Measurements from ENCODE around the gene GPR18.
A peak's percentile ranks its signal among the peaks of the same experiment; 100 is the strongest.
"Not testable (repeated sequence)": the region's sequence is repeated elsewhere in the genome, so short reads cannot be mapped to it uniquely, and the experiment has no call there.

GPR18 gene

DNA sequence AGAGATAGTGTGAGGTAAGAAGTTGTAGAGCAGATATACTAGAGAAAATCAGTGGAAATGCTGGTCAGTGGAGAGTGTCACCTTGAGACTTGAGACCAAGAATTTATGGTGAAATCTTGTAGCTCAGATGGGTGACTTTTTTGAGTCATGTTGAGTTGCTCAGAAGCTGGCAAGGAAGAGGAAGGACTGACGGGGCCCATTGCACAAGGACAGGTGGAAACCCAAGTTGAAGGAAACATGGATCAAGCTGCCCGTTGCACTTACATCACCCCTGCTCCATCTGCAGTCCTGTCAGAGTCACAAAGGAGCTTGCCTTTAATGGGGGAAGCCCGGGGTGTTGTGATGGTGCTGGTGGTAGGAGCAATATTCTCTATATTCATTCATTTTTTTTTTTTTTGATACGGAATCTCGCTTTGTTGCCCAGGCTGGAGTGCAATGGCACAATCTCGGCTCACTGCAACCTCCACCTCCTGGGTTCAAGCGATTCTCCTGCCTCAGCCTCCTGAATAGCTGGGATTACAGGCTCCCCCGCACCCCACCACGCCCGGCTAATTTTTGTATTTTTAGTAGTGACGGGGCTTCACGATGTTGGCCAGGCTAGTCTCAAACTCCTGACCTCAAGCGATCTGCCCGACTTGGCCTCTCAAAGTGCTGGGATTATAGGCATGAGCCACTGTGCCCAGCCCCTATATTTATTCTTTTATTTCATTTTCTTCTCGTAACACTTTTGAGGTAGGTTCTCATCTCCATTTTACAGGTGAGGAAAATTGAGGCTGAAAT, 30.1 kb downstream of the GPR18 start:
- DNase-seq = no peak

DNA sequence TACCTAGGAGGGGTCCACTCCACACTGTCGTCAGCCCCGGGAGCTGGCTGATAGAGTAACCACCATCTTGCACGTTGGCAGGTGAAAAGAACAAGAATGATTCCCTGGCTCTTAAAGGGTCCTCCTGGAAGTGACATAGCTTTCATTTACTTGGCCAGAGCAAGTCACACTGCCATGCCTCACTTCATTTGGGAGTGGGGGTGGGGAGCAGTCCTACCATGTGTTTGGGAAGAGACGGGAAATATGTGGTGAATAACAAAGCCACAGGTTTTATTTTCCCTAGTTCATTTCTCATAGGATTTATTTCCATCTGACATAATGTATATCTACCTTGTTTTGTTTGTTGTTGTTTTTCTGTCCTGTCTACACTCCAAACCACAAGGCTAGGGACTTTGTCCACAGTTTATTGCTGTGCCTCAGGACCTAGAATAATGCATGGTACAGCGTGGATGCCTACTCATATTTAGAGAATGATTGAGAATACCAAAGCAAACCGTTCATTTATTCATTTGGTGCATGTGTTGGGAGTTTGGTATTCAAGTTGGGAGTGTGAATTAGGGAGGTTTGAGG, 30.8 kb downstream of the GPR18 start:
- DNase-seq = no peak

DNA sequence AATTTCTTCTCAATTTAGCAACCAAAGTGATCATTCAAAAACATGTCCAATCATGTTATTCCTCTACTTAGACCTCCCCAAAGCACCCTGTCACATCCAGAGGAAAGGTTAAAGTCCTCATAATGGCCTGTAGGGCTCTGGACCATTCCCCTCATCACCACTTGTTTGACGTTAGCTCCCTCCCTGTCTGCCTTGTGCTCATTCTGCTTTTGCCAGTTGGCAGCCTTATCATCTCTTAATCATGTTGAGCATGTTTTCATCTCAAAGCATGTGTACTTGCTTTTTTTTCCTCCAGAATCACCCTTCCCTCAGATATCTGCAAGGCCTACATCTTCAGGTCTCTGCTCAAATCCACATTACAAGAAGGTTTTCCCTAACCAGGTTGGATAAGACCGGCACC, 31.7 kb downstream of the GPR18 start:
- DNase-seq = no peak

DNA sequence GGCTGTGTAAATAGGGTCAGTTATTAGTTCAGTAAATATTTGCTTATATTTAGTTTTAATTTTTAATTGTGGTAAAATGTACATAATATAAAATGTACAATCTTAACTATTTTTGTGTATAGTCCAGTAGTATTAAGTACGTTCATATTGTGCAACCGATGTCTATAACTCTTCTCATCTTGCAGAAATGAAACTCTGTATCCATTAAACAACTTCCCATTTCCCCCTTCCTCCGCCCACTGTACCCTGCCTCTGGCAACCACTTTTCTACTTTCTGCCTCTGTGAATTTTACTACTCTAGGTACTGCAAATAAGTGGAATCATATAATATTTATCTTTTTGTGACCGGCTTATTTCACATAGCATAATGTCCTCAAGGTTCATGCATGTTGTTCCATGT, 33.1 kb downstream of the GPR18 start:
- DNase-seq = no peak

DNA sequence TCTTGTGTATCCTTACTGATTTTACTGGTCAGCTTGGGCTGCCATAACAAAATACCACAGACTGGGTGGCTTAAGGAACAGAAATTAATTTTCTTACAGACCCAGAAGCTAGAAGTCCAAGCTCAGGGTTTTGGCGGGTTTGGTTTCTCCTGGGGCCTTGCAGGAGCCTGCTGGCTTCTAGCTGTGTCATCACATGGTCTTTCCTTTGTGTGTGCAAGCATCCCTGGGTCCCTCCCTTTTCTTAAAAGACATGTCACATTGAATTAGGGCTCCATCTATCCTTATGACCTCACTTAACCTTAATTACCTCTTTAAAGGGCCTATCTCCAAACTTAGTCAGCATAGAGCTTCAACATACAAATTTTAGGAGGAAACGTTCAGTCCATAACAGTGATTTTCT, 34.2 kb downstream of the GPR18 start:
- no peak for DNase-seq

DNA sequence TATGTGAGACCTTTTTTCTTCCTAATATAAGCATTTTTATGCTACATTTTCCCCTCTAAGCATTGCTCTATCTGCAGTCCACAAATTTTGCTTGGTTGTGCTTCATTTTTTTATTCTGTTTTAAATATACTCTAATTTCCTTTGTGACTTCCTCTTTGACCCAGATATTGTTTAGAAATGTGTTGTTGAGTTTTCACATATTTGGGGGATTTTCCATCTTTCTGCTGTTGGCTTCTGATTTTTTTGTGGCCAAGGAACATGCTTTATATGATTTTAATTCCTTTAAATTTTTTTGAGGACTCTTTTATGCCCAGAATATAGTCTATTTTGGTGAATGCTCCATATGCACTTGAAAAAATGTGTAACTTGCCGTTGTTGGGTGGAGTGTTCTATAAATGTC, 34.6 kb downstream of the GPR18 start:
- no peak for DNase-seq

DNA sequence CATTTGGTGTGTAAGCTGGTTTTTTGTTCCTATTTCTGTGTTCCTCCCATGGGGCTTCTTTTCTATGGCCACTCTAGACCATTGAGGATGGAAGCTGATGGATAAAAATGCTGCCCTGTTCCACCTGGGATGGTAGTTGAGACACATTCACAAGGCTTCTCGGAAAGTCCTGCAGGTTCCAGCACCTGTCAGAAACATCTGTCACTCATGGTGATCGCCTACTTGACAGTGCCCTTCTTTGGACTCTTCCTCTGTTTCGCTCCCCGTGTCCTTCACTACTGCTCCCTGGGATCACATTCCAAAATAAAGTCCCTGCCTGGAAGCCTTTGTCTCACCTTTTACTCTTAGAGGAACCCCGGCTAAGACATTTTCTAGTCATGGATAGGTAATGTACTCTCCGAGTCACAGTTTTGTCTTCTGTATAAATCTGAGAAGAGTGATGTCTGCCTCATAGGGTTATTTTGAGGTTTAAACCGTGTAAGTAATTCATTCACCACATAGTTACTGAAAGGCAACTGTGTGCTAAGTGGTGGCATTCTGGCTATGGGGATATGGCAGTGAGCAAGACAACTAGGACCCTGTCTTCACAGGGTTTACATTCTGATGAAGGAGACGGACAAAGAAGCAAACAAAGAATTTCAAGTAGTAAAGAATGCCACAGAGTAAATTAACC, 36.5 kb downstream of the GPR18 start:
- DNase-seq = peak in 1 of 2 donors; percentile 15

DNA sequence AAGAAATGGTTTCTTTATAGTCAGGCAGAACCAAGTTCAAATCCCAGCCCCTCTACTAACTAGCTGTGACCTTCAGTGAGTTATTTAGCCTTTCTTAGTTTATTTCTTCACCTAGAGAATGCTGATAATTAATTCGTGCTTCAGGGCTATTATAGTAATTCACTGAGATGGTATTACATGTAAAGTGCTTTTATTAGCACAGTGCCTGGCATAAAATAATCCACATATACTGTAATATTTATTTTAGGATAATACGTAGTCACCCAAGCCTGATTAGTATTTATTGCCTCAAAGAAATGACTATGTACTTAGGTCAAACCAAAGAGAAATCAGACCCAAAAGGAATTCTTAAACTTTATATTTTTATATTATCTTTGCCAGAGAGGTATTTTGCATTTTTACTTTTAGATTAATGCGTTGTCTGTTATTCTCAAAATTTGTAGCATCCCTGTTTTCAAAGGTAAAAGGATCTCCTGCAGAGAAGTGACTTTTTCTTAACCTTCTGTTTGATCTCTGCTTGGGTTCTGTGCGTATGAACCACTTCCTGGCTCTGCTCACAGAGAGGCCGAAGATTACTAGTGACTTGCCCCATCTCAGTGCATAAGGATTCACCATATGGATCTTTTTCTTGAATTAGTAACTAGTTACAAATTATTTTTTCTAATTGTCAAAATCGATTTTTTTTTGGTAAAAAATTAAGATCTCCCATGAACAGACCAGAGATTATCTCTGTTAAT, 37.8 kb downstream of the GPR18 start:
- DNase-seq = peak in 1 of 2 donors; percentile 15

DNA sequence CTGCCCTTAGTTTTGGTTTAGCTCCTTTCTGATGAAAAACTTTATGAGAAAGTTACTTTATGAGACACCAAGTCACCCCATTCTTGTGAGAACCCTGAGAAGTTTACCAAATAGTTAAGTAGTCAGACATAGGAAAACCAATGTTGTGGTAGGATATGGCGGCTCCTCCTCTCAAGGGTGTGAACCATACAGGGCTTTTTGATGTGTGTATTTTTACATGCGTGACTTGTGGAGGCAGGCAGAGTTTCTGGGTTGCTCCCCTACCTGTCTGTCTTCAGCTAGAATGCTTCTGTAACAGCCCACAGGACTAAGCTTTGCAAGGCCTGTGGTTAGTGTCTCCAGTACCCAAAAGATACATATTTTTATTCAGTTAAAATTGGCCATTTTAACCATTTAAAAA, 39.2 kb downstream of the GPR18 start:
- DNase-seq = peak; percentile 40 to 50

DNA sequence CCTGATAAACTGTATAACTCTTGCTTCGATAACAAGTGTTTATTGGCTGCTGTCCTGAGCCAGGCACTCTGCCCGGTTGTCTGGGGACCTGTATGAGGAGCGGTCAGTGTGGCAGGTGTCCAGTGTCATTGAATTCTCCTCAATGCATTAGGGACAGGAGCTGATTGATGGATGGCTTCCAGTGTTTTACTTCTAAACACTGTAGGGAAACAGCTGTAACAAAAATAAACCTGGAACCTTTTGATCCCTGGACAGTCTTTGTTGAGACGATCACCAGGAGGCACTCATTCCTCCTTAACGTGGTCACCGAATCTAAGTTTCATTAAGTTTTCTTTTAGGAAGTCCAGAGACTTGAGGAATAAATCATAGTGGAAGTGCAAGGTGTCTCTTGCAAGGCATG, 39.6 kb downstream of the GPR18 start:
- DNase-seq = peak in 1 of 2 donors; percentile 16

DNA sequence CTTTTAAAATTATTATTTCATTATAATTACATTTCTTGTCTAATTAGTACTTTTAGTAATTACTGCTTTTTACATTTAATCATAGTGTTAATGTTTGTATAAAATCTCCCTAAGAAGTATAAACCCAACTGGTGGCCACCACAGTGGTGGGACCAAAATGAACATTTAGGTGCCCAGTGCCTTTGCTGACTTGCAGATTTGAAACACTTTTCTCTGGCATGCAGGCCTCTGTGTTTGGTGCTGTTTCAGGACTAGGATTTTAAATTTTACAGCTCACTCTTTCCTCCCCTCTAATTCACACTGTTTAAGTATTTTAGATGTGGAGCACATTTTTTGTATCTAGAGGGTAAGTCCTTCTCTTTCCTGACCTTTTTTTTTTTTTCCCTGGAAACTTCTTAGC, 40.1 kb downstream of the GPR18 start:
- DNase-seq = peak in 1 of 2 donors; percentile 16

DNA sequence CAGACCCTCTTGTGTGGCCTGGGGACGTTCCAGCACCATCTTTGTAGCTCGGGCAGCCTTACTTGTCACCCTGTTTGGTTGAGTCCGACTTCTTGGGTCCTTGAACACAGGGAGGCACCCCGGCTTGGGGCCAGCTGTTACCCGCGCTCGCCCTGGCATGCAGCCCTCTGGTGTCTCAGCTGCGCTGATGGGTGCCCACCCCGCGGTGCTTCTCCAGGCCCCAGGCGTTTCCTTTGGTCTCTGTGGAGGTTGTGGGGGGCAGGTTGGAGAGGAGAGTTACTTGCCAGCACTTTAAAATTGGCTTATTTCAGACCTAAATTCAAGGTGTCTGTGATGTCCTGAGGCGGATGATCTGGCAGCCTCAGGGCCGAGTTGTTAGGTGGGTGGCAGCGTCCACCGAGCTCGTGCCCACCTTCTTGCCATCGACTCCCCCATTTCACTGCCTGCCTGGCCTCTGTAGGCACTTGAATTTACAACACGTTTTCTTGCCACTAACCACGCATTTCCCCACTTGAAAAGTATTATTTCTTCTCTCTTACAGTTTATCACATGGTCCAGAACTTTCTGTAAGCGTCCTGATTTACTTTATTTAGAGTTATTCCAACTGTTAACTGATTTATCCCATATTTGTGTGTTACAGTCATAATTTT, 40.6 kb downstream of the GPR18 start:
- DNase-seq = peak; percentile 30 to 34

DNA sequence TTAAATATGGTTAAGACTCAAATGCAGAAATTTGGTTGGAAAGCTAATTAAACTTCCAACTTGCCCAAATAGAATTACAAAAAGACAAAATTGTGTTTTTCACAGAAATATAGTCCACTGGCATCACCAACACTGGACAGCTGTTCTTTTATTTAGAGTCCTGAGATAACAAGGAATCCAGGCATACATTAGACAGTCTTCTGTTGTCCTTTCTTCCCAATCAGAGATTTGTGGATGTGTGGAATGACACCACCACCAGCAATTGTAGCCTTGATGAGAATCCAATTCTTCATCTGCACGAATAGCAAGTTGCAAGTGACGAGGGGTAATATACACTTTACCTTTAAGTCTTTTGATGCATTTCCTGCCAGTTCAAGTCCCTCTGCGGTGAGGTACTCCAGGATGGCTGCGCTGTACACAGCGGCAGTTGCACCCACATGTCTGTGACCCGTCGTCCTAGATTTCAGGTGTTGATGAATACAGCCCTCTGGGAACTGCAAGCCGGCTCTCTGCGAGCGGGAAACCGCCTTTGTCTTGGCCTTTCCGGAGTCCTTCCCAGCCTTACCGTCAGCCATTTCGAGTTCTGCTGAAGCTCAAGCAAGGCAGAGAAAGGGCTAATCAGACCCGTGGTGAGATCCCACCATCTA, 42.9 kb downstream of the GPR18 start:
- DNase-seq = peak; percentile 57 to 58

DNA sequence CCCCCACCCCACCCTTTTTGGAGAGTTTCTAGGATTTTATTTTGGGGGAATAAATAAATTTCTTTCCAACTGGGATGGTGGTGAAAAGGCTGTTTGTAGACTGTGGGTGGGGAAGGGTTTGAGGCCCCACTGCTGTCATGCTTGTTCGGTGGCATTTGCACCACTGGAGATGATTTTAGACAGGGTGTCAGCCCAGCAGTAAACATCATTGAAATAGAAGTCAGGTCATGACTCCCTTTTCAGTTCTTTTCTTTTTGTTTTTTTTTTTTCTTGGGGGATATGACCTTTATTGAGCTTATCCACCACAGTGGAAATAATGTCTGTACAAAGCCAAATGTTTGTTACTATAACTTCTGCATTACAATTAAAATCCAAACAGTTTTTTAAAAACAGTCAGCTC, 43.4 kb downstream of the GPR18 start:
- peak in 1 of 2 donors; percentile 23 for DNase-seq

DNA sequence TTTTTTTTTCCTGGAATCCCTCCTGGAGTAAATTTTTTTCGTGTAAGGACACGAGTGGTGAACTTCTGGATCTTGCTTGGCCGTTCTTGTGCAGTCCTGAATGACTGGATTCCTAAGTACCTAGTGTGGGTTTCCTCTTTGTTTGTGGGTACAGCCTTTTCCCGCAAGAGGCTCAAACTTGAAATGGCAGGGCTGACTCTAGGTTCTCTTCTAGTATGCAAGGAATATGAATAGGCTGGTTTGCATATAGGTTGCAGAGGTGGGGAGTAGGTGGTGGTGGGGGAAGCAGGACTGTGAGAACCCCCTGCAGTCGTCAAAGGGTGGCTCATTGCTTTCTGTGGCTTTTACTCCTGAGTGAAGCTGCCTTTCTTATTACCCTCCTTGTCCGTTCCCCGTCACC, 43.9 kb downstream of the GPR18 start:
- DNase-seq = peak; percentile 65 to 66

DNA sequence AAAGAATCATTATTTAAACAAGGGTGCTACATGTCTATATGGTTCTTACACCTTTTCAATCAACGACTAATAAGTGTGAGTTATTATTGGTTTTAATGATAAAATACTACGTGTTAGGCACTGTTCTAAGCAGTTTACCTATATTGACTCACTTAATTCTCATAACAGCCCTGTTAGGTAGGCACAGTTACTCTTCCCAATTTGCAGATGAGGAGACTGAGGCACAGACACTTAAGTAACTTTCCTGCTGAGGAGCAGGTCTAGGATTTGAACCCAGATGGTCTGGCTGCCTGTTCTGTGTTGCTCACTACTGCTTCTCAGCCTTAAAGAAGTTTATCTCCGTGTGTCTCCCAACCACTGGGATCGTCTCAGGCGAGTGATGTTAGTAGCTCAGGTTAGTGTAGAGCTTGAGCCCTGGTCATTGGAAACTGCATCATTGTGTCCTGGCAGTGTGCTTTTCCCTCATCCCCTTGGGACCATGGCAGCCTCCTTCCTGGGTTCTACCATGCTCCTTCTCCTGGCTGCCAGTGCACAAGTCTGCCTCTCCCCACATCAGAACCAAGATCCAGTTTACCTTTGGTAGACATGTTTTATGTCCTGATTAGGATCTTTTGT, 46.7 kb downstream of the GPR18 start:
- peak in 1 of 2 donors; percentile 15 for DNase-seq

DNA sequence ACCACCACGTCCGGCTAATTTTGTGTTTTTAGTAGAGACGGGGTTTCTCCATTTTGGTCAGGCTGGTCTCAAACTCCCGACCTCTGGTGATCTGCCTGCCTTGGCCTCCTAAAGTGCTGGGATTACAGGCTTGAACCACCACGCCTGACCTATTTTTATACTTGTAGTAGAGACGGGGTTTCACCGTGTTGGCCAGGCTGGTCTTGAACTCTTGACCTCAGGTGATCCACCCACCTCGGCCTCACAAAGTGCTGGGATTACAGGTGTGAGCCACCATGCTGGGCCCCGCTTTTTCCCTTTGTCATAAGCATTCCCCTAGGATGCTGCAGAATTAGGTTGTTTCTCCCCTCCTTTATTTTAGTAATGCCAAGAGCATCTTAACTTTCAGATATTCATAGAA, 47.6 kb downstream of the GPR18 start:
- not testable (repeated sequence) for DNase-seq

DNA sequence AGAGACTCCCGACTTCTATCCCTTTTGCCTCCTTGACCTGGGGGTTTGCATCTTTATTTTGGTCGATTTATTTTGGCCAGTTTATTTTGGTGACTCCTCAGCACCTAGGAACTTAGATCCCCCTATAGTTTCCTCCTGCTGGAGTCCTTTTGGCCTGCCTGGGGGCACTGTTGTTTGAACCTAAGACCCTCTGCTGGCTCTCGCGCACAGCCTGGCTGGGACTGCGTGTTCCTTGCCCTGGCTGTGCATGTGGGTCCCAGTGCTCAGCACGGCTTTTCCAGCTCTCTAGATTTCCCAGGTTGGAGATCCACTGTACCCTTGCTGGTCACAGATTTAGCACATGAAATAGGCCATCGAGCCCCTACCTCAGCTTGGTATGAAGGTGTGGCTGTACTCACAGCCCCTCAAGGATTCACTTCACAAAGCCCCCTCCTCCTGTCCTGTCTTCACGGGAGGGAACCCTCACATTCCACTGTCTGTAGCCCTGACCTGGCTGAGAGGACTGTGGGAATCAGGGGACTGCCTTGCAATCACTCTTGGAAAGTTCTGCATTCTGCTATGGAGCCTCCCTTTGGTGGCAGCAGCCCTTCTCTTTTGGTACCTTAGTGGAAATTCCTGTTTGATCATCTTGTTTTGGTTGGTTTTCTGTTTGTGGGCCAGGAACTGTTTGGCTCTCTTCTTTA, 49.2 kb downstream of the GPR18 start:
- peak in 1 of 2 donors; percentile 16 for DNase-seq

DNA sequence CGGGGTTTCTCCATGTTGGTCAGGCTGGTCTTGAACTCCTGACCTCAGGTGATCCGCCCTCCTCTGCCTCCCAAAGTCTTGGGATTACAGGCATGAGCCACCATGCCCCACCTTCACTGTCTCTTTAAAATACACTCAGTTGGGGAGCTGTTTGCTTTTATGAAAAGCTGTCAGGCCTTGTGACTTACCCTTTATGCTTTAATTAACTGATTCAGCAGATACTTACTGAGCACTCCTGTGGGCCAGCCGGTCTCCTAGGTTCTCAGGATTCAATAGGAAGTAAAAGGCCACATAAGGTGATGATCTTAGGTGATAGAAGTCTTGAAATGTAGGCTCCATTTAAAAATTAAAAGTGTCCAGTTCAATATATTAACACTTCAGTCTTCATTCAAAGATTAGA, 50.0 kb downstream of the GPR18 start:
- DNase-seq = no peak

DNA sequence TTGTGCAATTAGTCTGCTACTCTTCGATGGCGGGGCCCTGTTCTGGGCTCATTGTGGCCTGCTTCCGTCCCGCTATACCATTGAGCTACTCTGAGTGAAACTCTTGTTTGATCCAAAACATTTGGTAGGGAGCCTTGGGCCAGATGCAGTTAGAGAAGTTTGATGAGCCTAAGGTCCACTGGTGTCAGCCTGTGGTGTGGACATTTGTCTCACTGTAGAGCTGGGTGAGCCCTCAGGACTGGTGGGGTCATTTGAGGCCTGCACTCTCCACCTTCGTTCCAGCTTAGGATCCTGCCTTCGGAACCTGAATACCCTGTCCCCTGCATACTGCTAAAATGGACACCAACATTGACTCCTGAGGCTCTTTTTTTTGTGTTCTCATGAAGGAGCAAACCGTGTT, 50.7 kb downstream of the GPR18 start:
- no peak for DNase-seq

DNA sequence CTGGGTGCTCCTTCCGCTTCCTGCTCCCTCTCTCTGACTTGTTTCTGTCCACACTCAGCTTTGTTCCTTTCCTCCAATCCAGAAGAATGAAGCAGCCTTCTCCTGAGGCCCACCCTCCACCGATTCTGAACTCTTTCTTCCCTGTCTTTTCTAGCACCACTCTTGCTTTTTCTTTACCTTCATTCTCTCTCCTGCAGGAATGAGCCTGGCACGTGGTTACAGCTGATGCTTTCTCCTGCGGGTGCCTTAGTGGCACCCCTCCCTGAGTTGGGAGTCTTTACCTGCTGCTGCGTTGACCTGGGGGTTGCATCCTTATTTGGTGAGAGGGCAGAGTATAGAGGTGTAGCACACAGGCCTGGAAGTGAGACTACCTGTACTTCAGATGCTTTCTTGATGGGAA, 51.3 kb downstream of the GPR18 start:
- peak in 1 of 2 donors; percentile 14 for DNase-seq
